Activated CD8-positive, alpha-beta T cell treated with anti-CD3 and anti-CD28 coated beads for 36 hours (primary cell): ENCODE results near the gene SEPTIN10. TPM values are rescaled to one million over a fixed set of nuclear protein-coding genes. Genes with fewer than 3 reads are reported as not detected.

Experiments used
- ATAC-seq: fragments of 200-7000 bp; cut with Tn5 transposase; one replicate; pipeline ENCODE4 v1.10.0; 2021; ENCODE audit warnings: mild to moderate bottlenecking, moderate library complexity
- CTCF ChIA-PET: fragments of 350-600 bp; sonication (Branson Sonifier 250); formaldehyde crosslinking; loops from one replicate; lab custom pipeline; 2021; ENCODE audit warnings: antibody characterized with exemption; lab: Charles Lee
- POLR2A ChIA-PET: fragments of 350-600 bp; sonication (Branson Sonifier 250); formaldehyde crosslinking; loops from one replicate; lab custom pipeline; 2021; ENCODE audit warnings: antibody characterized with exemption; lab: Charles Lee
- DNase-seq: peaks from one replicate; pipeline ENCODE4 v3.0.0-alpha.2; 2020
- H3K27ac Mint-ChIP-seq: one replicate; pipeline ENCODE4 v1.8.0; 2021; ENCODE audit warnings: mild to moderate bottlenecking, mixed read lengths
- H3K27me3 Mint-ChIP-seq: one replicate; pipeline ENCODE4 v1.8.0; 2021; ENCODE audit warnings: mixed read lengths
- H3K36me3 Mint-ChIP-seq: one replicate; pipeline ENCODE4 v1.8.0; 2021; ENCODE audit warnings: low read depth, mixed read lengths
- H3K4me1 Mint-ChIP-seq: one replicate; pipeline ENCODE4 v1.8.0; 2021; ENCODE audit warnings: low read depth, mixed read lengths
- H3K4me3 Mint-ChIP-seq: one replicate; pipeline ENCODE4 v1.8.0; 2021; ENCODE audit warnings: mild to moderate bottlenecking, moderate library complexity, mixed read lengths
- H3K9me3 Mint-ChIP-seq: one replicate; pipeline ENCODE4 v1.8.0; 2021; ENCODE audit warnings: mixed read lengths
- CTCF ChIP-seq: fragments of 200-600 bp; IDR thresholded peaks from one replicate; pipeline ENCODE4 v1.8.0; 2022; ENCODE audit warnings: antibody characterized with exemption, mild to moderate bottlenecking
- intact Hi-C: fragments of 100-400 bp; cut with micrococcal nuclease; formaldehyde crosslinking; loops from one replicate; pipeline ENCODE4 v1.10.0; 2022
- total RNA-seq, 2 experiments: library from RNA; stranded (reverse); gene quantifications; one replicate each; pipeline ENCODE4 v1.2.3, GENCODE V29; 2021

Gene SEPTIN10
- total RNA-seq, 2 experiments from 2014 or later: 0.49 to 0.86 TPM

GRCh38 chr2:109527079-109527478 is 86.7 kb downstream of the SEPTIN10 start:
- H3K9me3 Mint-ChIP-seq: no peaks in the 10 kb centered on the region
- CTCF ChIA-PET: interaction anchor here (1.0 kb wide), 1 partner anchor 17 kb away, joined by 4 read pairs; no protein-coding TSS in a partner anchor

GRCh38 chr2:109526442-109526970 is 87.3 kb downstream of the SEPTIN10 start:
- no peak for ATAC-seq
- POLR2A ChIA-PET: no interaction called here
- H3K4me1 Mint-ChIP-seq: no peaks in the 10 kb centered on the region
- no peak for DNase-seq
- no peak overlapping the region for H3K4me3 Mint-ChIP-seq
- TF ChIP-seq CTCF: no peak
- H3K36me3 Mint-ChIP-seq: no peaks in the 10 kb centered on the region
- CTCF ChIA-PET: interaction anchor here (1.0 to 1.4 kb wide), 2 partner anchors 16 to 19 kb away, joined by 4 read pairs; no protein-coding TSS in a partner anchor
- H3K27ac Mint-ChIP-seq: no peak overlapping the region
- no peaks in the 10 kb centered on the region for H3K9me3 Mint-ChIP-seq
- H3K27me3 Mint-ChIP-seq: no peaks in the 10 kb centered on the region
- intact Hi-C loops: no loop called here

More at GRCh38 chr2:109527079-109527478, 86.7 kb downstream of the SEPTIN10 start:
- Mint-ChIP-seq H3K27me3 (no peaks in the 10 kb centered on the region), H3K27ac (no peak overlapping the region), H3K4me3 (no peak overlapping the region), H3K36me3 (no peaks in the 10 kb centered on the region), H3K4me1 (no peaks in the 10 kb centered on the region)
- POLR2A ChIA-PET: no interaction called here
- ATAC-seq (no peak), DNase-seq (no peak)
- intact Hi-C loops: no loop called here
- TF ChIP-seq CTCF: no peak

- TF ChIP-seq CTCF: no peak
- H3K4me1 Mint-ChIP-seq: no peaks in the 10 kb centered on the region
- intact Hi-C loops: no loop called here
- POLR2A ChIA-PET: no interaction called here
- H3K36me3 Mint-ChIP-seq: no peaks in the 10 kb centered on the region
- no peaks in the 10 kb centered on the region for H3K9me3 Mint-ChIP-seq
- DNase-seq (no peak), ATAC-seq (no peak)
- H3K4me3 Mint-ChIP-seq: no peak overlapping the region
- CTCF ChIA-PET: interaction anchor here (1.4 kb wide), 1 partner anchor 20 kb away, joined by 4 read pairs; no protein-coding TSS in a partner anchor
- no peaks in the 10 kb centered on the region for H3K27me3 Mint-ChIP-seq
- H3K27ac Mint-ChIP-seq: no peak overlapping the region
Observed at GRCh38 chr2:109525836-109526235, 87.9 kb downstream of the SEPTIN10 start.

- ChIA-PET POLR2A (no interaction called here), CTCF (no interaction called here)
Observed at GRCh38 chr2:109523536-109524361, 90.0 kb downstream of the SEPTIN10 start.

More at GRCh38 chr2:109523536-109524361, 90.0 kb downstream of the SEPTIN10 start:
- DNase-seq (no peak), ATAC-seq (no peak)
- intact Hi-C loops: no loop called here
- Mint-ChIP-seq H3K9me3 (no peaks in the 10 kb centered on the region), H3K4me3 (no peak overlapping the region), H3K27me3 (no peaks in the 10 kb centered on the region), H3K27ac (no peak overlapping the region), H3K4me1 (no peaks in the 10 kb centered on the region), H3K36me3 (no peaks in the 10 kb centered on the region)
- TF ChIP-seq CTCF: no peak
